HTERT RPE-1 (cell line): ENCODE results near the gene AK5.

Experiments
- in situ Hi-C: fragments of 300-500 bp; cut with MboI; formaldehyde crosslinking; loops from 4 replicates; pipeline ENCODE4 v1.14.3; 2020; ENCODE audit warnings: low sequenced_read_pairs

Gene AK5

GRCh38 chr1:77281491-77282186 is at the start of gene AK5:
Gene AK5, plus strand, starts transcription at chr1:77282019. Its CDS starts 295 bp downstream, at chr1:77282314.
- in situ Hi-C loops = no loop called here

- in situ Hi-C loops = no loop called here
These were observed 49.0 kb upstream of the AK5 start for GRCh38 chr1:77232829-77233228.

- in situ Hi-C loops = no loop called here
These were observed 47.7 kb upstream of the AK5 start for GRCh38 chr1:77234096-77234495.

- in situ Hi-C loops = no loop called here
These were observed 46.9 kb upstream of the AK5 start for GRCh38 chr1:77234943-77235342.

- in situ Hi-C loops = no loop called here
These were observed 43.4 kb upstream of the AK5 start for GRCh38 chr1:77238462-77238861.

GRCh38 chr1:77239311-77239710 is 42.5 kb upstream of the AK5 start:
- in situ Hi-C loops = no loop called here

GRCh38 chr1:77245830-77246229 is 36.0 kb upstream of the AK5 start:
- in situ Hi-C loops = no loop called here

- in situ Hi-C loops = no loop called here
These were observed 31.7 kb upstream of the AK5 start for GRCh38 chr1:77250126-77250525.

GRCh38 chr1:77253211-77253610 is 28.6 kb upstream of the AK5 start:
- in situ Hi-C loops = no loop called here

GRCh38 chr1:77263708-77264107 is 18.1 kb upstream of the AK5 start:
- in situ Hi-C loops = no loop called here

- in situ Hi-C loops = no loop called here
These were observed 16.6 kb upstream of the AK5 start for GRCh38 chr1:77265180-77265579.

GRCh38 chr1:77267035-77267434 is 14.8 kb upstream of the AK5 start:
- in situ Hi-C loops = no loop called here

GRCh38 chr1:77271852-77272580 is 9.8 kb upstream of the AK5 start:
- in situ Hi-C loops = no loop called here

- in situ Hi-C loops = no loop called here
These were observed 7.9 kb upstream of the AK5 start for GRCh38 chr1:77273891-77274290.

GRCh38 chr1:77275194-77275593 is 6.6 kb upstream of the AK5 start:
- in situ Hi-C loops = no loop called here

- in situ Hi-C loops = no loop called here
These were observed 4.9 kb upstream of the AK5 start for GRCh38 chr1:77276941-77277340.

- in situ Hi-C loops = no loop called here
These were observed 1.9 kb upstream of the AK5 start for GRCh38 chr1:77279929-77280328.

- in situ Hi-C loops = no loop called here
These were observed 857 bp upstream of the AK5 start for GRCh38 chr1:77280962-77281361.

GRCh38 chr1:77282187-77282865 is 507 bp downstream of the AK5 start:
- in situ Hi-C loops = no loop called here

GRCh38 chr1:77282866-77283539 is 1.2 kb downstream of the AK5 start:
- in situ Hi-C loops = no loop called here

- in situ Hi-C loops = no loop called here
These were observed 2.0 kb downstream of the AK5 start for GRCh38 chr1:77283701-77284425.
